Raji (cell line): Measurements from ENCODE around the gene FERMT1.

ENCODE experiments used
- POLR2A ChIP-seq: IDR thresholded peaks from 2 replicates; pipeline ENCODE4 v1.6.1; 2011; ENCODE audit warnings: low read depth, low read length, control low read depth; ENCODE audit not compliant: insufficient read depth

Gene FERMT1

DNA sequence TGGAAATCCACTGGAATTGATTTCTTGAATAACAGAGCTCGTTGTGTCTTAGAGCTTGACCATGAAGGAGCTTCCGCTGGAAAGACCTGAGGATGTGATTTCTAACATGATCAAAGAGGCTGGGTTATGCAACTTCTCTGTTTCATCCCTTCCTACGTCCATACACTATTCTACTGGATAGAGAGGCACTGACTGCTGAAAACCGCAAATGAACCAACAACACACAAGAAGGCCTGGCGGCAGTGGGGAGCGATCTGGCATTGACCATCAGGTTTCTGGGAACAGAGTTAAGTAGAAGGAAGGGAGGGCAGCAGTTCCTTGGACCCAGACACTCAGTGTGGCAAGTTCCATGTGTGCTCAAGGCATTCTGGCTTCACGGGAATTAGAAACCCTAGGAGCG lies 82.3 kb downstream of the FERMT1 start:
- TF ChIP-seq POLR2A = no peak

DNA sequence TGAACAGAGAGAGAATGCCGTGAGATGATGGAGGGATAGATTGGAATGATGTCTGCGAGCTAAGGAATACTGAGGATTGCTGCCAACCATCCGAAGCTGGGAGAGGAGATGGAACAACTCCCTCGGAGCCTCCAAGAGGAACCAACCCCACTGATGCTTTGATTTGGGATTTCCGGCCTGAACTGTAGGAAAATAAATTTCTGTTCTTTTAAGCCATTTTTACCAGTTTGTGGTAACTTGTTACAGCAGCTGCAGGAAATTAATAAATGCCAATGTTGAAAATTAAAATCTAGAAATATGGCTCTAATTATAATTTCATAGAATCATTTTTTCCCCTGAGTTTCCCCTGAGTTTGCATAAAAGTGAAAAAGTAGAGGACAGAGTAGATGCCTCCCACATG lies 83.1 kb downstream of the FERMT1 start:
- TF ChIP-seq POLR2A = no peak

DNA sequence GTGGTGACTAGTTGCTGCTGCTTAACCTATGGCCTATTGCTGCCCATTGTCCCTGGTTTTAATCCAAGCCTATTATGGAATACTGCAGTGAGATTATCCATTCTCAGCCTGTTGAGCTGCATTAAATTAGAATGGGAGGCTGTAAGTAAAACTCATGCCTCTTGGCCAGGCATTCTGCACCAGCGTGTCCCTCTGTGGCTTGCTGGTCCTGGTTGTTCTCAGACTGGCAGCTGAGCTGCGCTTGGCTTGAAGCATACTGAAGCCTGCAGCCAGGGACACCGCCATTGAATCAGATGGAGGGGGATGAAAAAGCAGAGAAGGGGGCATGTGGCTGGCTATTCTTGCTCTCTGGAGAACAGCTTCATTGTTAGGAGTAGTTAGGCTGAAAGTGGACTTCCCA lies 84.6 kb downstream of the FERMT1 start:
- TF ChIP-seq POLR2A = no peak

DNA sequence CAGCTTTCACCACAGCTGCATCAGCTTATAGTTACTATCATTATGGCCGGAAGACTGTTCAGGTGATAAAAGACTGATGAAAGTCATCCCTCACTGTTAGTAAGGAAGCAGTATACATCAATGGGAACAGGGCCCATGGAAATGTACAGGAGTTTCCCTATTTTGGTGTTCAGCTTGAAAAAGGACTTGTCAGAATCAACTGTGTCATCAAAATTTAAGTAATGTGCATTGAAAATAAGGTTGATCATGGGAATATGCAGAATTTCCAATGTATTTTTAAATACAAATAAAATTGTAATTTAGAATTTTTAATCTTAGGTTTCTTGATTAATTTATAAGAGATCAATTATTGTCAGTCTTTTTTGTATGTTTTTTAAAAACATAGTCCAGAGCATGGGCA lies 85.7 kb downstream of the FERMT1 start:
- no peak for TF ChIP-seq POLR2A

DNA sequence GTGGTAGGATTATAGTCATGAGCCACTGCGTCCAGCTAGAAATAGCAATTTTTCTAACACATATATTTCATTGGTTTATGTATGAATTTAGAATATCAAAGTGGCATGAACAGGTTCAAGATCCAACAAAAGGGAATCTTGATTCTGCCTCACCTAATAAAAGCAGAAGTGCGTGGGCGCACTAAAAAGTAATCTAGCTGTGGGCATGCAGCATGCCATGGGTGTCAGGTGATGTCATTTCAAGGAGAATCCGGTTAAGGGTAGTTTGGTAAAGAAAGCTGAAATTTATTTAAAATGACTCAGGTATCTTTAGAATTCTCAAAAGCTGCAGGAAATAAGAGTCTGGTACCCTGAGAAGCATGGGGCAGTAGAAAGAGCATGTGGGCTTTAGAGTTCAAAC lies 86.6 kb downstream of the FERMT1 start:
- TF ChIP-seq POLR2A = no peak

DNA sequence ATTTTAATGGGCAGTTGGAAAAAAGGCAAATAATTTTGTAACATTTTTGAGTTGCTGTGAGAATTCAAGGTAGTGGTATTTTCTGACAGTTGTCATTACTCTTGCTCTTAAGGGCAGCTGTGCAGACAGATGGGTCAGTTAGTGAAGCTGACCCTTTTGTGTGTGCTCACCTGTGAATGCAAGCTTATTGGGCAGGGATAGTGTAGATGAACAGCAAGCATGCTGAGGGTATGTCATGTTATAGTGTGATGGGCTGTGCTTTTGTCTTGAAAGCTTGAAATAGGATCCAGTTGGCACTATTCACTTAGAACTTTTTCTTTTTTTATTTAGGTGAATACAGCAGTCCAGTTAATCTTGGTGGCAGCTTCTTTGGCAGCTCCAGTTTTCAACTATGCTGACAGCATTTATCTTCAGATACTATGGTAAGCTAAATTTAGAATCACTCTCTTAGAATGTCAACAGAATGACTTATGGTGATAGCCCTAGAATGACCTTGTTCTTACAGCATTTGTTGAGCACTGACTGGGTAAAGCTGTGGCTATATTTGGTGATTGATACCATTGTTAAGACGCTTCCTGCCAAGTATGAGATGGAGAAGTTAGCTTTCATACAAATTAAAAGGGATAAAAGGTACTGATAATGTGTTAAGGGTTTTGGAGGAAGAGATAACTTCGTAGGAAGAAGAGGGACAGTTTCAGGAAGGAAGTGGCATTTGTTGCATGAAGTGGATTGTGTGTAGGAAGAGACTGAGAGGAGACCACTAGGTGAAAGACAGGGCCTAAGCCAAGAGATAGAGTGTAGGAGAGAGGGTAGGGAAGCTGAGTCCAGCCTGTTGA lies 88.5 kb downstream of the FERMT1 start:
- TF ChIP-seq POLR2A = no peak

DNA sequence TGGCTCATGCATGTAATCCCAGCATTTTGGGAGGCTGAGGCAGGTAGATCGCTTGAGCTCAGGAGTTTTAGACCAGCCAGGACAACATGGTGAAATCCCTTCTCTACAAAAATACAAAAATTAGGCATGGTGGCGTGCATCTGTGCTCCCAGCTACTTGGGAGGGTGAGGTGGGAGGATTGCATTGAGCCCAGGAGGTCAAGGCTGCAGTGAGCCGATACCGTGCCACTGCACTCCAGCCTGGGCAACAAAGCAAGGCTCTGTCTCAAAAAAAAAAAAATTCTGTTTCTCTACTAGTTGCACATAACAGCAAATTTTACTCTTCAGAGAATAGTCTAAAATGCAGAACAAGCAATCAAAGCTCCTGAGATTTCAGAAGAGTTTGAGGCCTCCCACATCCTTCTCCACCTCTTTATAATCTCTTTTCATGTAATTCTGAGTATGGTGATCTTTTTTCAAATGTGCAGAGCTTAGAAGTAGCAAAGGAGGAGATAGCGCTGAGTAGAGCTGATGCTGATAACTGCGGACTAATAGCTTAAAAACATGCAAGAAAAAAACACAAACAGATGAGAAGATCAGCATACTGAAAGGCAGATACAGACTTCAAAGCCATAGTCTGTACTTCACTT lies 92.3 kb downstream of the FERMT1 start:
- TF ChIP-seq POLR2A = no peak

DNA sequence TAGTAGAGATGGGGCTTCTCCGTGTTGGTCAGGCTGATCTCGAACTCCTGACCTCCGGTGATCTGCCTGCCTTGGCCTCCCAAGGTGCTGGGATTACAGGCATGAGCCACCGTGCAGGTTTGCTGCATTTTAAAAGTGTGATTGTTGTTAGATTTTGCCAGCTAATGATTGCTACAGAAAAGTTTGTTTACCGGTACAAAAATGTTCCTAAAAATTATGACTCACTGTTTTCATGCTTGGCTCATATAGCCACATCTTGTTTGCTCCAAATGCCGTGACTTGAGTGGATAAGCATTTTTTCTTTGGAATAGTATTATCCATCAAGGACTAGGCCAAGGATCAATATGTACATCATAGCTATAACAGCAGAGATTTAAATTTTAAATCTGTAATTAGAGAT lies 93.3 kb downstream of the FERMT1 start:
- no peak for TF ChIP-seq POLR2A

DNA sequence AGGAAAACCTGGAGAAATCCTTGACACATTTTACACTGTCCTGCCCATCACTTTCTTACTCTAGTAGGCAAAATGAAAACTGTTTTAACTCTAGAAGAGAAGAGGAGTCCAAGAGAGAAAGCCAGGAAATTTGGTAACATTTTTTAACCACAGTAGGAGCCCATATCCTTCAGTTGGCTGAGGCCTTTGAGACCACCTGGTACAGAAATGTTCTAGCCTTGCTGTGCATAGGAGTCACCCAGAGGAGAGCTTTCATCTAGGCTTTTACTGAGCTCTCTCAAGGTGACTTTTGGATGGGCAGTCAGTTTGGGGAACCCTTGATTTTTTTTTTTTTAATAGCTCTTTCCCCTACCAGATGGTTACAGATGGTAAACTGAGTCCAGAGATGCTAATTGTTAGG lies 94.0 kb downstream of the FERMT1 start:
- no peak for TF ChIP-seq POLR2A

DNA sequence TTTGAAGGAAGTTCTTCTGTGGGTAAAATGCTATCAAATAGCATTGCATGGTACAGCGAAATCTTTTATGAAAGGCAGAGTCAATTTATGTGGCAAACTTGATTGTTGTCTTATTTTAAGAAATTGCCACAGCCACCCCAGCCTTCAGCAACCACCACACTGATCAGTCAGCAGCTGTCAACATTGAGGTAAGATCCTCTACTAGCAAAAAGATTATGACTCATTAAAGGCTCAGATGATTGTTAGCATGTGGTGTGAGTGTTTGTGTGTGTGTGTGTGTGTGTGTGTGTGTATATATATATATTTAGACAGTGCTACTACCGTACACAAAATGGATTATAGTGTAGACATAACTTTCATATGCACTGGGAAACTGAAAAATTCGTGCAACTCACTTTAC lies 96.8 kb downstream of the FERMT1 start:
- TF ChIP-seq POLR2A = no peak
